Activated CD4-positive, alpha-beta T cell treated with anti-CD3 and anti-CD28 coated beads for 36 hours (primary cell): ENCODE data around the gene KPNA4. TPM values are rescaled to one million over a fixed set of nuclear protein-coding genes. Genes with fewer than 3 reads are reported as not detected.
"Not testable (repeated sequence)": the region's sequence is repeated elsewhere in the genome, so short reads cannot be mapped to it uniquely, and the experiment has no call there.

Experiments used
- ATAC-seq: fragments of 200-7000 bp; cut with Tn5 transposase; one replicate; pipeline ENCODE4 v1.10.0; 2021; ENCODE audit warnings: mild to moderate bottlenecking, moderate library complexity
- CTCF ChIA-PET: fragments of 350-600 bp; sonication (Branson Sonifier 250); formaldehyde crosslinking; loops from one replicate; lab custom pipeline; 2021; ENCODE audit warnings: antibody characterized with exemption; lab: Charles Lee
- POLR2A ChIA-PET: fragments of 350-600 bp; sonication (Branson Sonifier 250); formaldehyde crosslinking; loops from one replicate; lab custom pipeline; 2021; ENCODE audit warnings: antibody characterized with exemption, inconsistent platforms; lab: Charles Lee
- DNase-seq: peaks from one replicate; pipeline ENCODE4 v3.0.0-alpha.2; 2020
- H3K27ac Mint-ChIP-seq: one replicate; pipeline ENCODE4 v1.8.0; 2021; ENCODE audit warnings: mixed read lengths
- H3K27me3 Mint-ChIP-seq: one replicate; pipeline ENCODE4 v1.8.0; 2021; ENCODE audit warnings: mixed read lengths
- H3K36me3 Mint-ChIP-seq: one replicate; pipeline ENCODE4 v1.8.0; 2021; ENCODE audit warnings: low read depth, mixed read lengths
- H3K4me1 Mint-ChIP-seq: one replicate; pipeline ENCODE4 v1.8.0; 2021; ENCODE audit warnings: mixed read lengths
- H3K4me3 Mint-ChIP-seq: one replicate; pipeline ENCODE4 v1.8.0; 2021; ENCODE audit warnings: mild to moderate bottlenecking, moderate library complexity, mixed read lengths
- H3K9me3 Mint-ChIP-seq: one replicate; pipeline ENCODE4 v1.8.0; 2021; ENCODE audit warnings: low read depth, mixed read lengths
- intact Hi-C, 2 experiments: fragments of 100-400 bp; cut with DNase I in 1 of 2; cut with micrococcal nuclease in 1 of 2; formaldehyde crosslinking; loops; one replicate each; pipeline versions ENCODE4 v1.14.2 to v1.15.1; 2022 to 2024; cut with DNase I, micrococcal nuclease
- total RNA-seq, 2 experiments: library from RNA; stranded (reverse); gene quantifications; one replicate each; pipeline ENCODE4 v1.2.3, GENCODE V29; 2021

Gene KPNA4
- total RNA-seq, 2 experiments from 2014 or later: 57.0 to 68.5 TPM

GRCh38 chr3:160546727-160547126 is 18.6 kb downstream of the KPNA4 start:
- Mint-ChIP-seq H3K27me3 (no peaks in the 10 kb centered on the region), H3K36me3 (peaks cover 42% of the 10 kb centered on the region), H3K9me3 (peaks cover 8% of the 10 kb centered on the region), H3K4me3 (no peak overlapping the region), H3K4me1 (peaks cover 65% of the 10 kb centered on the region), H3K27ac (no peak overlapping the region)
- ATAC-seq (no peak), DNase-seq (no peak)
- POLR2A ChIA-PET: interaction anchor here (0.6 kb wide), 1 partner anchor 156 kb away, joined by 3 read pairs; no protein-coding TSS in a partner anchor
- intact Hi-C loops: no loop called here
- CTCF ChIA-PET: no interaction called here

GRCh38 chr3:160545504-160545871 is 19.9 kb downstream of the KPNA4 start:
- ChIA-PET POLR2A (no interaction called here), CTCF (no interaction called here)
- intact Hi-C loops: no loop called here
- ATAC-seq (no peak), DNase-seq (no peak)
- Mint-ChIP-seq H3K9me3 (peaks cover 3% of the 10 kb centered on the region), H3K36me3 (peaks cover 29% of the 10 kb centered on the region), H3K27me3 (no peaks in the 10 kb centered on the region), H3K4me3 (no peak overlapping the region), H3K4me1 (peaks cover 66% of the 10 kb centered on the region), H3K27ac (no peak overlapping the region)

- Mint-ChIP-seq H3K27ac (no peak overlapping the region), H3K9me3 (no peaks in the 10 kb centered on the region), H3K4me1 (peaks cover 68% of the 10 kb centered on the region), H3K36me3 (peaks cover 25% of the 10 kb centered on the region), H3K27me3 (no peaks in the 10 kb centered on the region), H3K4me3 (no peak overlapping the region)
- intact Hi-C loops: no loop called here
- ChIA-PET CTCF (no interaction called here), POLR2A (no interaction called here)
- DNase-seq (no peak), ATAC-seq (no peak)
These were observed 20.4 kb downstream of the KPNA4 start for GRCh38 chr3:160544844-160545503.

GRCh38 chr3:160540551-160540950 is 24.8 kb downstream of the KPNA4 start:
- DNase-seq: no peak
- ATAC-seq: no peak
- H3K36me3 Mint-ChIP-seq: peaks cover 16% of the 10 kb centered on the region
- H3K4me1 Mint-ChIP-seq: peaks cover 53% of the 10 kb centered on the region
- intact Hi-C loops: no loop called here
- CTCF ChIA-PET: no interaction called here
- POLR2A ChIA-PET: no interaction called here
- no peaks in the 10 kb centered on the region for H3K9me3 Mint-ChIP-seq
- no peak overlapping the region for H3K4me3 Mint-ChIP-seq
- no peak overlapping the region for H3K27ac Mint-ChIP-seq
- no peaks in the 10 kb centered on the region for H3K27me3 Mint-ChIP-seq

- peaks cover 7% of the 10 kb centered on the region for H3K36me3 Mint-ChIP-seq
- no peak overlapping the region for H3K4me3 Mint-ChIP-seq
- intact Hi-C loops: no loop called here
- no peaks in the 10 kb centered on the region for H3K9me3 Mint-ChIP-seq
- no peaks in the 10 kb centered on the region for H3K27me3 Mint-ChIP-seq
- CTCF ChIA-PET: interaction anchor here (0.5 kb wide), 1 partner anchor 57 kb away, joined by 4 read pairs; no protein-coding TSS in a partner anchor
- no peak overlapping the region for H3K27ac Mint-ChIP-seq
- peaks cover 40% of the 10 kb centered on the region for H3K4me1 Mint-ChIP-seq
- ATAC-seq: no peak
- DNase-seq: no peak
- POLR2A ChIA-PET: interaction anchor here (0.7 kb wide), 1 partner anchor 215 kb away, joined by 3 read pairs; no protein-coding TSS in a partner anchor
These were observed 26.5 kb downstream of the KPNA4 start for GRCh38 chr3:160538895-160539294.

GRCh38 chr3:160537729-160538128 is 27.6 kb downstream of the KPNA4 start:
- H3K27ac Mint-ChIP-seq: no peak overlapping the region
- H3K27me3 Mint-ChIP-seq: no peaks in the 10 kb centered on the region
- DNase-seq (no peak), ATAC-seq (no peak)
- ChIA-PET CTCF (no interaction called here), POLR2A (no interaction called here)
- peaks cover 32% of the 10 kb centered on the region for H3K4me1 Mint-ChIP-seq
- H3K36me3 Mint-ChIP-seq: peaks cover 5% of the 10 kb centered on the region
- H3K9me3 Mint-ChIP-seq: no peaks in the 10 kb centered on the region
- intact Hi-C loops: no loop called here
- no peak overlapping the region for H3K4me3 Mint-ChIP-seq

- ATAC-seq (no peak), DNase-seq (no peak)
- Mint-ChIP-seq H3K4me3 (no peak overlapping the region), H3K9me3 (no peaks in the 10 kb centered on the region), H3K4me1 (no peaks in the 10 kb centered on the region), H3K36me3 (peaks cover 25% of the 10 kb centered on the region), H3K27me3 (no peaks in the 10 kb centered on the region), H3K27ac (no peak overlapping the region)
- POLR2A ChIA-PET: no interaction called here
- intact Hi-C loops: no loop called here
- CTCF ChIA-PET: interaction anchor here (0.7 to 1.2 kb wide), 3 partner anchors 16 to 118 kb away, joined by 3 to 5 read pairs (median 4); no protein-coding TSS in a partner anchor
These were observed 33.0 kb downstream of the KPNA4 start for GRCh38 chr3:160532371-160532770.

- no peak overlapping the region for H3K4me3 Mint-ChIP-seq
- ChIA-PET POLR2A (no interaction called here), CTCF (no interaction called here)
- H3K36me3 Mint-ChIP-seq: peaks cover 29% of the 10 kb centered on the region
- intact Hi-C loops: no loop called here
- no peaks in the 10 kb centered on the region for H3K9me3 Mint-ChIP-seq
- no peak overlapping the region for H3K27ac Mint-ChIP-seq
- DNase-seq: no peak
- ATAC-seq: no peak
- H3K27me3 Mint-ChIP-seq: no peaks in the 10 kb centered on the region
- H3K4me1 Mint-ChIP-seq: no peaks in the 10 kb centered on the region
These were observed 34.1 kb downstream of the KPNA4 start for GRCh38 chr3:160531311-160531710.

- H3K27me3 Mint-ChIP-seq, H3K4me1 Mint-ChIP-seq, H3K4me3 Mint-ChIP-seq, POLR2A ChIA-PET, H3K27ac Mint-ChIP-seq, ATAC-seq, H3K9me3 Mint-ChIP-seq, DNase-seq, intact Hi-C loops: not testable (repeated sequence)
- H3K36me3 Mint-ChIP-seq: peaks cover 49% of the 10 kb centered on the region
- CTCF ChIA-PET: interaction anchor here (0.6 to 0.7 kb wide), 2 partner anchors 29 to 55 kb away, joined by 4 read pairs; no protein-coding TSS in a partner anchor
These were observed 49.0 kb downstream of the KPNA4 start for GRCh38 chr3:160516391-160516790.

- no peak overlapping the region for H3K4me3 Mint-ChIP-seq
- no peak overlapping the region for H3K27ac Mint-ChIP-seq
- no peaks in the 10 kb centered on the region for H3K27me3 Mint-ChIP-seq
- ChIA-PET POLR2A (no interaction called here), CTCF (no interaction called here)
- ATAC-seq (no peak), DNase-seq (no peak)
- H3K9me3 Mint-ChIP-seq: no peaks in the 10 kb centered on the region
- H3K4me1 Mint-ChIP-seq: no peaks in the 10 kb centered on the region
- intact Hi-C loops: no loop called here
- H3K36me3 Mint-ChIP-seq: peaks cover 43% of the 10 kb centered on the region
These were observed 64.0 kb downstream of the KPNA4 start for GRCh38 chr3:160501325-160501724.

GRCh38 chr3:160498202-160498601 is 67.2 kb downstream of the KPNA4 start:
- ChIA-PET POLR2A (interaction anchor here (0.6 kb wide), 2 partner anchors 149 to 511 kb away, joined by 3 read pairs; no protein-coding TSS in a partner anchor), CTCF (no interaction called here)
- Mint-ChIP-seq H3K9me3 (no peaks in the 10 kb centered on the region), H3K4me3 (no peak overlapping the region), H3K27me3 (no peaks in the 10 kb centered on the region), H3K4me1 (no peaks in the 10 kb centered on the region), H3K36me3 (peaks cover 37% of the 10 kb centered on the region), H3K27ac (no peak overlapping the region)
- no peak for ATAC-seq
- intact Hi-C loops: no loop called here
- no peak for DNase-seq

GRCh38 chr3:160490166-160490565 is 75.2 kb downstream of the KPNA4 start:
- H3K4me3 Mint-ChIP-seq: no peak overlapping the region
- CTCF ChIA-PET: no interaction called here
- POLR2A ChIA-PET: no interaction called here
- H3K36me3 Mint-ChIP-seq: peaks cover 2% of the 10 kb centered on the region
- no peaks in the 10 kb centered on the region for H3K27me3 Mint-ChIP-seq
- DNase-seq (no peak), ATAC-seq (no peak)
- no peak overlapping the region for H3K27ac Mint-ChIP-seq
- intact Hi-C loops: no loop called here
- H3K4me1 Mint-ChIP-seq: peaks cover 2% of the 10 kb centered on the region
- no peaks in the 10 kb centered on the region for H3K9me3 Mint-ChIP-seq
